Liver (tissue), 9 donors: ENCODE data around the gene NOL4L. TPM values are rescaled to one million over a fixed set of nuclear protein-coding genes. Genes with fewer than 3 reads are reported as not detected.

Source experiments
- DNase-seq: peaks from one replicate; pipeline ENCODE4 v3.0.0-alpha.2; 2017; ENCODE audit warnings: low spot score
- H3K27ac ChIP-seq, 2 donors: one replicate each; pipeline ENCODE4 v1.7.0; 2013; ENCODE audit warnings: inconsistent platforms in 2 of 2, low read length in 2 of 2, control low read depth in 1 of 2, low read depth in 1 of 2, mild to moderate bottlenecking in 1 of 2
- H3K27me3 ChIP-seq, 4 donors: one replicate each; pipeline versions ENCODE4 v1.6.1 to v1.7.0; 2013; ENCODE audit warnings: low read length in 3 of 4, inconsistent platforms in 1 of 4, mild to moderate bottlenecking in 1 of 4, moderate library complexity in 1 of 4; ENCODE audit not compliant: control insufficient read depth in 4 of 4, insufficient read depth in 4 of 4
- H3K36me3 ChIP-seq, 4 donors: one replicate each; pipeline versions ENCODE4 v1.6.1 to v1.7.0; 2013; ENCODE audit warnings: low read length in 3 of 4, mild to moderate bottlenecking in 3 of 4, low read depth in 1 of 4, moderate library complexity in 1 of 4; ENCODE audit not compliant: control insufficient read depth in 4 of 4, insufficient read depth in 3 of 4
- H3K4me1 ChIP-seq, 4 donors: one replicate each; pipeline versions ENCODE4 v1.6.1 to v1.7.0; 2013; ENCODE audit warnings: low read length in 3 of 4, mild to moderate bottlenecking in 3 of 4, moderate library complexity in 1 of 4; ENCODE audit not compliant: control insufficient read depth in 4 of 4, insufficient read depth in 4 of 4
- H3K4me3 ChIP-seq, 3 donors: one replicate each; pipeline versions ENCODE4 v1.6.1 to v1.7.0; 2013; ENCODE audit warnings: low read length in 3 of 3, control low read depth in 1 of 3, low read depth in 1 of 3, mild to moderate bottlenecking in 1 of 3
- H3K9ac ChIP-seq, 2 donors: one replicate each; pipeline ENCODE4 v1.7.0; 2013; ENCODE audit warnings: low read length in 2 of 2, mild to moderate bottlenecking in 2 of 2, moderate library complexity in 2 of 2, control low read depth in 1 of 2, low read depth in 1 of 2
- H3K9me3 ChIP-seq, 4 donors: one replicate each; pipeline versions ENCODE4 v1.6.1 to v1.7.0; 2013; ENCODE audit warnings: low read length in 3 of 4; ENCODE audit not compliant: control insufficient read depth in 4 of 4
- ATF3 ChIP-seq: IDR thresholded peaks from 2 replicates; pipeline ENCODE4 v1.6.1; 2016; ENCODE audit warnings: antibody characterized with exemption
- CTCF ChIP-seq: fragments of 150-350 bp; IDR thresholded peaks from 2 replicates; pipeline ENCODE4 v1.5.1; 2017; ENCODE audit warnings: improper control_type of control experiment, low read depth, low read length; ENCODE audit not compliant: missing input control
- EGR1 ChIP-seq, 2 donors: IDR thresholded peaks; 2 replicates each; pipeline ENCODE4 v1.6.1; 2016 to 2018; ENCODE audit warnings: antibody characterized with exemption in 2 of 2, low read depth in 2 of 2
- FOXA1 ChIP-seq: IDR thresholded peaks from 2 replicates; pipeline ENCODE4 v1.6.1; 2016; ENCODE audit warnings: antibody characterized with exemption
- FOXA2 ChIP-seq: IDR thresholded peaks from 2 replicates; pipeline ENCODE4 v1.6.1; 2016; ENCODE audit warnings: antibody characterized with exemption
- HNF4G ChIP-seq: IDR thresholded peaks from 2 replicates; pipeline ENCODE4 v1.6.1; 2016; ENCODE audit warnings: antibody characterized with exemption
- RAD21 ChIP-seq, 2 donors: IDR thresholded peaks; 2 replicates each; pipeline ENCODE4 v1.6.1; 2016; ENCODE audit warnings: antibody characterized with exemption in 2 of 2, mild to moderate bottlenecking in 2 of 2
- REST ChIP-seq: IDR thresholded peaks from 2 replicates; pipeline ENCODE4 v1.6.1; 2016; ENCODE audit warnings: antibody characterized with exemption, mild to moderate bottlenecking
- TAF1 ChIP-seq: conservative IDR thresholded peaks from 2 replicates; pipeline ENCODE4 v1.6.1; 2016; ENCODE audit warnings: antibody characterized with exemption, mild to moderate bottlenecking
- YY1 ChIP-seq: IDR thresholded peaks from 2 replicates; pipeline ENCODE4 v1.6.1; 2016; ENCODE audit warnings: antibody characterized with exemption, mild to moderate bottlenecking
- WGBS: extraction: QIAGEN DNeasy Blood & Tissue Kit; methylation state at CpG from one replicate; pipeline ENCODE4 v1.1.7; 2013; 5-methylcytosine and 5-hydroxymethylcytosine counted together
- polyA plus RNA-seq, 2 donors: library from polyadenylated mRNA; stranded (reverse) in 1 of 2; unstranded in 1 of 2; fragments of 200-250 nt in 1 of 2; fragments of >200 nt in 1 of 2; fragmentation: Nextera tagmentation in 1 of 2; extraction: Ambion mirVana in 1 of 2; gene quantifications; one replicate each; pipeline versions ENCODE4 v1.2.1 to v1.2.3, GENCODE V29; 2013 to 2015
- total RNA-seq, 2 donors: library from RNA; depleted of rRNA; stranded (reverse); fragments of >200 nt; gene quantifications; one replicate each; pipeline ENCODE4 v1.2.3, GENCODE V29; 2014
- donor health status: healthy.
- donor health status: healthy.
- donor health status: healthy.
- donor health status: healthy.
- donor health status: healthy.

The NOL4L gene
- total and polyA plus RNA-seq, 4 donors = 2.2 to 6.8 (median 4.3) TPM

GRCh38 chr20:32621891-32622584 is 36.9 kb upstream of the NOL4L start:
- Histone ChIP-seq H3K27ac (no peak overlapping the region), H3K36me3 (no peaks in the 10 kb centered on the region), H3K4me1 (no peaks in the 10 kb centered on the region), H3K4me3 (no peak overlapping the region), H3K9ac (no peak overlapping the region), H3K27me3 (no peaks in the 10 kb centered on the region), H3K9me3 (no peaks in the 10 kb centered on the region)
- DNase-seq = no peak
- TF ChIP-seq YY1 (no peak), ATF3 (no peak), FOXA1 (no peak)
- 91% methylated on average over 16 of the region's 16 CpGs for WGBS

- DNase-seq = peak; percentile 58
- WGBS = 86% methylated on average over 5 of the region's 5 CpGs
- no peak overlapping the region for H3K9ac ChIP-seq
- no peaks in the 10 kb centered on the region for H3K36me3 ChIP-seq
- no peaks in the 10 kb centered on the region for H3K4me1 ChIP-seq
- no peaks in the 10 kb centered on the region for H3K27me3 ChIP-seq
- H3K27ac ChIP-seq = no peak overlapping the region
- no peaks in the 10 kb centered on the region for H3K9me3 ChIP-seq
- TF ChIP-seq ATF3 = no peak
- TF ChIP-seq CTCF = no peak
- no peak for TF ChIP-seq HNF4G
- no peak for TF ChIP-seq FOXA1
- TF ChIP-seq EGR1 (IDR thresholded peaks at IDR 0.05; ENCODE audit: low read depth in 2 of 2) = no peak
- no peak for TF ChIP-seq FOXA2
- TF ChIP-seq TAF1 = no peak
- no peak for TF ChIP-seq REST
- TF ChIP-seq RAD21 (IDR thresholded peaks at IDR 0.05) = no peak
- no peak overlapping the region for H3K4me3 ChIP-seq
Measured at GRCh38 chr20:32621071-32621890, 36.1 kb upstream of the NOL4L start.
